ENCODE results near the gene ESPN.
"Not testable (repeated sequence)": the region's sequence is repeated elsewhere in the genome, so short reads cannot be mapped to it uniquely, and the experiment has no call there.

Gene ESPN

GRCh38 chr1:6427441-6428390 lies 3.1 kb downstream of the ESPN start:
- H3K9ac ChIP-seq (ENCODE audit: low read length in 5 of 5): no peak overlapping the region
- H3K4me3 ChIP-seq (ENCODE audit: low read depth in 1 of 5, low read length in 5 of 5): no peak overlapping the region
- peaks cover 44 to 67% (median 62%) of the 10 kb centered on the region in 5 donors for H3K27me3 ChIP-seq (ENCODE audit: control insufficient read depth in 5 of 5, insufficient read depth in 4 of 5, low read length in 5 of 5)
- no peaks in the 10 kb centered on the region for H3K36me3 ChIP-seq (ENCODE audit: control insufficient read depth in 5 of 5, insufficient read depth in 5 of 5, low read length in 5 of 5)
- H3K4me1 ChIP-seq (ENCODE audit: control insufficient read depth in 5 of 5, insufficient read depth in 5 of 5, low read length in 5 of 5): peaks cover 0 to 26% (median 16%) of the 10 kb centered on the region in 5 donors
- no peak overlapping the region for H3K27ac ChIP-seq (ENCODE audit: low read depth, low read length)
- H3K9me3 ChIP-seq (ENCODE audit: control insufficient read depth in 5 of 5, low read length in 5 of 5): no peaks in the 10 kb centered on the region

DNA sequence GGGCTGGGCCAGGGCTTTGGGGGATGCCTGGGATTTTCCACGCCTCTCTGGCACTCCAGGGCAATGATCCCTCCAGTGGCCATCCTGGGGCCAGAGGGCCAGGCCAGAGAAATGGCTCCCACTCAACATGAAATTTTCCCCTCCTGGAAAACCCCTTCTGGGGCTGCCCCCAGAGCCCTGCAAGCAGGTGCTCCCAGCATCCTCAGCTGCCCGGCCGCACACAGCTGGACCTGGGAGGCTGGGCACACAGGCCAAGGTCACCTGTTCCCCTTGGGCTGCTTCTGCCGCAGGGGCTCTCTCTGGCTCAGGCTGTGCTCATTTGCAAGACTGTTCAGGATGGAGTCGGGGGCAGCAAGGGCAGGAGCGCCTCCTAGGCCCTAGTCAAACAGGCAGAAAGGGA lies 3.9 kb downstream of the ESPN start:
- not testable (repeated sequence) for H3K9me3 ChIP-seq (ENCODE audit: control insufficient read depth in 5 of 5, low read length in 5 of 5); H3K9ac ChIP-seq (ENCODE audit: low read length in 5 of 5); H3K27ac ChIP-seq (ENCODE audit: low read depth, low read length); H3K4me3 ChIP-seq (ENCODE audit: low read depth in 1 of 5, low read length in 5 of 5); H3K36me3 ChIP-seq (ENCODE audit: control insufficient read depth in 5 of 5, insufficient read depth in 5 of 5, low read length in 5 of 5)
- Histone ChIP-seq H3K27me3 (ENCODE audit: control insufficient read depth in 5 of 5, insufficient read depth in 4 of 5, low read length in 5 of 5) (peaks cover 36 to 60% (median 55%) of the 10 kb centered on the region in 5 donors), H3K4me1 (ENCODE audit: control insufficient read depth in 5 of 5, insufficient read depth in 5 of 5, low read length in 5 of 5) (peaks cover 0 to 19% (median 11%) of the 10 kb centered on the region in 5 donors)

DNA sequence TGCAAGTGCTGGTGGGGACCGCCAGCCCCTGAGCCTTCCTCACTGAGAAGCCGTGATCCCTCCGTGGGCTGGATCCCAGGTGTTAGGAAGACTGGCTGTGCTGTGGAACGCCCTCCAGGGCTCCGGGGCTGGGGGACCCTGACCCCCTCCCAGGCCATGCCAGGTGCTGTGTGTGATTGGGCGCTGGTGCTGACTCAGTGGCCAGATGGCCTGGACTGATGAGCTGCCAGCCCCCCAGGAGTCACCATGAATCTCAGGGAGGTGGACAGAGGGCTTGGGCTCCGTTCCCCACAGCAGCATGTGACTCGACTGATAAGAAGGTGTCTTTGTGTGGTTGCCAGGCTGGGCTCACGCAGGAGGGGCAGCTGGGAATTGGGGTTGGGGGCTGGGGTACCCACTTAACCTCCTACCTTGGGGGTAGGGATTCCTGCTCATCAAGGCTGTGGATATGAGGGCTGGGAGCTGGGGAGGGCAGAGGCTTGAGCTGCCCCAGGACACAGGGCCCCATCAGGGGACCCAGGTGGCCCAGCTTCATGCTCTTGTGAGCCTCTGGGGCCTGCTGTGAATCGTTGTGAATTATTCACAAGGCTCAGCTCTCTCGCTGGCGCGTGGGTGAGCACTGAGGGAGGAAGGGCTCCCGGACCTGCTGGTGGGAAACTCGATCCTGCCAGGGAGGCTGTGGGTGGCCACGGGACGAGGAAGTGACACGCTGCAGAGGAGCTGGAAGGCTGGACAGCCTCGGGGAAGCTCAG lies 5.3 kb downstream of the ESPN start:
- H3K36me3 ChIP-seq (ENCODE audit: control insufficient read depth in 5 of 5, insufficient read depth in 5 of 5, low read length in 5 of 5); H3K9ac ChIP-seq (ENCODE audit: low read length in 5 of 5); H3K4me3 ChIP-seq (ENCODE audit: low read depth in 1 of 5, low read length in 5 of 5); H3K4me1 ChIP-seq (ENCODE audit: control insufficient read depth in 5 of 5, insufficient read depth in 5 of 5, low read length in 5 of 5); H3K9me3 ChIP-seq (ENCODE audit: control insufficient read depth in 5 of 5, low read length in 5 of 5); H3K27ac ChIP-seq (ENCODE audit: low read depth, low read length): not testable (repeated sequence)
- peaks cover 26 to 48% (median 43%) of the 10 kb centered on the region in 5 donors for H3K27me3 ChIP-seq (ENCODE audit: control insufficient read depth in 5 of 5, insufficient read depth in 4 of 5, low read length in 5 of 5)

DNA sequence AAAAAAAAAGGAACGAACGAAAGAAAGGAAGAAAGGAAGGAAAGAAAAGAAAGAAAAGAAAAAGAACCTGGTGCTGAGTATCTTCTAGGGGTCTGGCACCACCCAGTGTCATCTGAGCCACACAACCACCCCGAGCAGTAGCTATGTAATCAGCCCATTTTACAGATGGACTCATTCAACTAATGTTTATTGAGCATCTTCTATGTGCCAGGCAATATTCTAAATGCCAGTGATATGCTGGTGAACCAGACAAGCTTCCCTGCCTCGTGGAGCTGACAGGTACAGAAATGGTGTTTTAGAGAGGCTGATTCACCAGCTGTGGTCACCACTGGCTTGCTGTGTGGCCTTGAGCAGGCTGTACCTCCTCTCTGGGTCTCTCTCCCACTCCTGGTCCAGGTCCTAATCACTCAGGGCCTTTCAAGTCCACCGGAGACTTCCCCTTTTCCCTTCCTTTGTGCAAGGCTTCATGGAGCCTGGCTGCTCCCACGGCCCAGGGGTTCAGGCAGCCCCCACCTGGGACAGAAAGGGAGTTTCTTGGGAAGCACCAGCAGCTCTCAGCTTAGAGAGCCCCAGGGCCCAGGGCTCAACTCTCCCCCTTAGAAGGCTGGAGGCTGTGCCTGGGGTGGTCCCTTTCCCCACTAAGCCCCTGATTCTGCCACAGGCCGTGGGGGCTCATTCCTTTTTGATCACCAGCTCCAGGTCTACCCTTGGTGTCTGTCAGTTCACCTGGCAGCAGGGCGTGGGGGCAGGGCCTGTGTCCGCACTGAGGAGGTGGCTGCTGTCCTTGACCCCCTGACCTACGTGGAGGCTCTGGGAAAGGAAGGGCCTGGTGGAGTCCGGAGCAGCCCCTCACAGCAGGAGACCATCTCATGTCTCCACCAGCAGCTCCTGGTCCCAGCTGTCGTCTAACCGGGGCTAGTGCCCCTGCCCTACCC lies 7.3 kb downstream of the ESPN start:
- peaks cover 6 to 30% (median 25%) of the 10 kb centered on the region in 5 donors for H3K27me3 ChIP-seq (ENCODE audit: control insufficient read depth in 5 of 5, insufficient read depth in 4 of 5, low read length in 5 of 5)
- H3K27ac ChIP-seq (ENCODE audit: low read depth, low read length); H3K36me3 ChIP-seq (ENCODE audit: control insufficient read depth in 5 of 5, insufficient read depth in 5 of 5, low read length in 5 of 5); H3K9me3 ChIP-seq (ENCODE audit: control insufficient read depth in 5 of 5, low read length in 5 of 5); H3K4me3 ChIP-seq (ENCODE audit: low read depth in 1 of 5, low read length in 5 of 5); H3K9ac ChIP-seq (ENCODE audit: low read length in 5 of 5); H3K4me1 ChIP-seq (ENCODE audit: control insufficient read depth in 5 of 5, insufficient read depth in 5 of 5, low read length in 5 of 5): not testable (repeated sequence)

- H3K9me3 ChIP-seq (ENCODE audit: control insufficient read depth in 5 of 5, low read length in 5 of 5): no peaks in the 10 kb centered on the region
- H3K36me3 ChIP-seq (ENCODE audit: control insufficient read depth in 5 of 5, insufficient read depth in 5 of 5, low read length in 5 of 5): no peaks in the 10 kb centered on the region
- H3K9ac ChIP-seq (ENCODE audit: low read length in 5 of 5): no peak overlapping the region
- H3K4me3 ChIP-seq (ENCODE audit: low read depth in 1 of 5, low read length in 5 of 5): no peak overlapping the region
- H3K27me3 ChIP-seq (ENCODE audit: control insufficient read depth in 5 of 5, insufficient read depth in 4 of 5, low read length in 5 of 5): peaks cover 7 to 22% (median 17%) of the 10 kb centered on the region in 5 donors
- no peak overlapping the region for H3K27ac ChIP-seq (ENCODE audit: low read depth, low read length)
- H3K4me1 ChIP-seq (ENCODE audit: control insufficient read depth in 5 of 5, insufficient read depth in 5 of 5, low read length in 5 of 5): no peaks in the 10 kb centered on the region
These were observed 9.6 kb downstream of the ESPN start for GRCh38 chr1:6434186-6434585.

DNA sequence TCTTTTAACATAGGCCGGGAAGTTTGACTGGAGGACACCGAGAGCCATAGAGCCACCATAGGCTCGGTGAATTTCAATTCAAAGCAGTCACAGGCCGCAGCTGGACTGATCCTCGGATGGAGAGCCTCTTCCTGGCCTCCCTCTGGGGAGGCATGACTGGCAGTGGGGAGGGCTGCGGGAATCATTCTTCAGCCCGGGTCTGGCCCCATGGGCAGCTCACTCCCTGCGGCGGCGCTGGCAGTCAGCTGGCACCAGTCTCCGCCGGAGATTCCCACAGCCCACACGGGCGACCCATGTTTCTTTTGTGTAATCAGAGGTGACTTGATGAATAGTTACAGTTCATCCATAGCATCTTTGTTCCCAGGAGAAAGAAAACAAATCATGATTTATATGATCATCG lies 10.6 kb downstream of the ESPN start:
- Histone ChIP-seq H3K4me3 (ENCODE audit: low read depth in 1 of 5, low read length in 5 of 5) (no peak overlapping the region), H3K36me3 (ENCODE audit: control insufficient read depth in 5 of 5, insufficient read depth in 5 of 5, low read length in 5 of 5) (no peaks in the 10 kb centered on the region), H3K27ac (ENCODE audit: low read depth, low read length) (no peak overlapping the region), H3K4me1 (ENCODE audit: control insufficient read depth in 5 of 5, insufficient read depth in 5 of 5, low read length in 5 of 5) (peaks cover 0 to 3% (median 0%) of the 10 kb centered on the region in 5 donors), H3K9ac (ENCODE audit: low read length in 5 of 5) (no peak overlapping the region), H3K9me3 (ENCODE audit: control insufficient read depth in 5 of 5, low read length in 5 of 5) (no peaks in the 10 kb centered on the region), H3K27me3 (ENCODE audit: control insufficient read depth in 5 of 5, insufficient read depth in 4 of 5, low read length in 5 of 5) (peaks cover 5 to 22% (median 14%) of the 10 kb centered on the region in 5 donors)

GRCh38 chr1:6435547-6435946 lies 11.0 kb downstream of the ESPN start:
- Histone ChIP-seq H3K36me3 (ENCODE audit: control insufficient read depth in 5 of 5, insufficient read depth in 5 of 5, low read length in 5 of 5) (no peaks in the 10 kb centered on the region), H3K9me3 (ENCODE audit: control insufficient read depth in 5 of 5, low read length in 5 of 5) (no peaks in the 10 kb centered on the region), H3K27me3 (ENCODE audit: control insufficient read depth in 5 of 5, insufficient read depth in 4 of 5, low read length in 5 of 5) (peaks cover 1 to 19% (median 12%) of the 10 kb centered on the region in 5 donors), H3K9ac (ENCODE audit: low read length in 5 of 5) (no peak overlapping the region), H3K4me1 (ENCODE audit: control insufficient read depth in 5 of 5, insufficient read depth in 5 of 5, low read length in 5 of 5) (peaks cover 0 to 4% (median 1%) of the 10 kb centered on the region in 5 donors), H3K27ac (ENCODE audit: low read depth, low read length) (no peak overlapping the region), H3K4me3 (ENCODE audit: low read depth in 1 of 5, low read length in 5 of 5) (no peak overlapping the region)

- H3K27me3 ChIP-seq (ENCODE audit: control insufficient read depth in 5 of 5, insufficient read depth in 4 of 5, low read length in 5 of 5): peaks cover 6 to 21% (median 13%) of the 10 kb centered on the region in 5 donors
- H3K9ac ChIP-seq (ENCODE audit: low read length in 5 of 5); H3K9me3 ChIP-seq (ENCODE audit: control insufficient read depth in 5 of 5, low read length in 5 of 5); H3K27ac ChIP-seq (ENCODE audit: low read depth, low read length); H3K4me3 ChIP-seq (ENCODE audit: low read depth in 1 of 5, low read length in 5 of 5); H3K36me3 ChIP-seq (ENCODE audit: control insufficient read depth in 5 of 5, insufficient read depth in 5 of 5, low read length in 5 of 5); H3K4me1 ChIP-seq (ENCODE audit: control insufficient read depth in 5 of 5, insufficient read depth in 5 of 5, low read length in 5 of 5): not testable (repeated sequence)
These were observed 11.7 kb downstream of the ESPN start for GRCh38 chr1:6436277-6436676.

DNA sequence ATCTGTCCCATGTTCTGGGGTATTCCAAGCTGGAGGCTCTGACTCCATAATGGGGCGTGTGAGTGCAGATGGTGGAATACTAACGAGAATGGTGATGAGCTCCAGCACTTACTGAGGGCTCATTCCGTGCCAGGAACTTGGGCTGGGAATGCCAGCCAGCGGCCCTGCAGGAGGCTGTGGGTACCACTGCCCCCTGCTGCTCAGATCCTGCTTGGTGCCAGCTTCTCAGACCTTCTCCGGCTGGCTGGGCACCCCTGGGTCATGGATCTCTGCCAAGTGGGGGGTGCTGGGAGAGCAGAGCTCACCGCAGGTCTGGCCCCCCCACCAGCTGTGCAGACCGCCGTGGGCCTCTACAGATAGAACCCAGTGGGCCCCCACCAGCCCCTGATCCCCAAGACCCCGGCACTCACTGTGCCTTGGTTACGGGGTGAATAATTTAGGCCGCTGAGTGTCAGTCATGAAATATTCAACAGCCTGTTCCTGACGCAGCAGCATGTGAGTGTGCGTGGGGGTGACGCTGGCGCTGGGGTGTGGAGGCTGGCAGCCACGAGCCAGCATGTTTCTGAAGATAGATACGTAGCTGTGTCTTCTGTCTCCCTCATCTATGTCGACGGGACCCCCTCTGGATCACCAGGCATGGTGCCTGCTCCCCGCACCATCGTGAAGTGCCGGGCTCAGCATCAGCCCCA lies 12.6 kb downstream of the ESPN start:
- H3K4me3 ChIP-seq (ENCODE audit: low read depth in 1 of 5, low read length in 5 of 5); H3K9me3 ChIP-seq (ENCODE audit: control insufficient read depth in 5 of 5, low read length in 5 of 5); H3K36me3 ChIP-seq (ENCODE audit: control insufficient read depth in 5 of 5, insufficient read depth in 5 of 5, low read length in 5 of 5); H3K27ac ChIP-seq (ENCODE audit: low read depth, low read length); H3K4me1 ChIP-seq (ENCODE audit: control insufficient read depth in 5 of 5, insufficient read depth in 5 of 5, low read length in 5 of 5); H3K9ac ChIP-seq (ENCODE audit: low read length in 5 of 5): not testable (repeated sequence)
- H3K27me3 ChIP-seq (ENCODE audit: control insufficient read depth in 5 of 5, insufficient read depth in 4 of 5, low read length in 5 of 5): peaks cover 9 to 24% (median 17%) of the 10 kb centered on the region in 5 donors

Measured in subcutaneous abdominal adipose tissue (tissue), 5 donors.